ENCODE data around the gene IL17RB.

The IL17RB gene

DNA sequence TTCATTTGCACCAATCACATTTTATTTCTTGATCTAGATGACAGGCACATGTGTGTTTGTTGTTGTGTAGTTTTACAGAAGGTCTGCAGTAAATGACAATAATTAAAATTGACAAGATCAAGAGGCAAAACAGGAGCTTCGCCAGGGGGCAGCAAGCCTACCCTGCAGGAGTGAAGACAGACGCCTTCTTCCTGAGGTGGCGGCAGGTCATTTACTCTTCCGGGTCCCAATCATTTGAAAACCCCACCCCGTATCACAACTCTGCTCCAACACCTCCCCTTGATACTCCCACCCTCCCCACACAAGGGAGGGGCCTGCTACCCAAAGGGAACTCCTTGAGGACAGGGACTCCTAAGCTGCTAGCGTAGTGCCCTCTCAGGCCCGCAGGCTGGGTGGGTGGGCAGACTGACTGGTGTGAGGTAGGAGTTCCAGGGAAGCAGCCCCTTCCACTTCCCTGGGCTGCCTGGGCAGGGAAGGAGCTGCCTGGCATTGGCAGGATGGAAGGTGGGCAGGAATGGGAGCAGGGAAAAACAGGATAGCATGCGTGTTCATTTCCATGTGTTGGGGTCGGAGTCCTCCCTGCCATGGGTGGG, 13.2 kb upstream of the IL17RB start:
- DNase-seq: no peak

DNA sequence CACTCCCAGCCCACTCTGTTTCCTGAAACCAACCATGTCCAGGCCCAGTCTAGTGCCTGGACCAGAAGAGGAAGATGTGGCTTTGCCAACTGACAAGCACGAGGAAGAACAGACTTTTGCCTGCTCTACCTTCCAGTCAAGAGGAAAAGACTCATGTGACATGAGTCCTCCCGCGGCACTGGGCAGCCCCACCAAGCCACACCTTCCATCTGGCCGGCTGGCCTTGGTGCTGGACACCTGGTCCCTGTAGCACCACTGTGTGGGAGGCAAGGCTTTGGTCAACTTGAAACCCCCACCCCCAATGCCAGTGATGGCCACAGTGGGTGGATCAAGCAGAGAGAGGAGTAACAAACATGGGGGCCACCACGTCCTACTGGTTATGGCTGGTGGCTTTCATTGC, 12.7 kb upstream of the IL17RB start:
- DNase-seq: no peak

DNA sequence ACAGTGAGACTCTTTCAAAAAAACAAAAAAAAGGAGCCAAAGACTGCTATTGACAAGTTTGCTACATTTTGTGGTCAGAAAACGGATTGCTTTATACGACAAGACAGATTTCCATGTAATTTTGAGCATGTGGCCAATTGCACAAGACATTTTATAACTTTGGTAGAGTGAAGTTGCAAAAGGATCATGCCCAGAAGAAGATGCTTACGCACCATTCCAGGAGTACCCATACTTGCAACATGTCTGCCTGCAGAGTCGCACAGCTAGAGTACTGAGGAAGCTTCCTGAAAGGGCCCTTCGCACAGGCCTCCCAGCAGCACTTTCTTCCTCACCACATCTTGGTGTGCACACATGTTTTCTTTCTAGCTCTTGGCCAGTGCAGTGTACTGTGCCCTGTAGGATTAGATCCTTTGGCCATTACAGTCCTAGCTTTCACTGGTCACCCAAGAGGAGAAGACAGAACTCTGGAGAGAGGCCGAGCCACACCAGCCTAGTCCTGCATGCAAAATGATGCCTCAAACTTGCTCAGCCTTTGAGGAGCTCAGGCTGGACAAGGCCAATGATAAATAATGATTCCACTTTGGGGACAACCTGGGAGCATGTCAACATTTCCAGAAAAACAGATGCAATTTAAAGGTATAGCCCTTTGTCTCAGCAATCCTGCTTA, 11.8 kb upstream of the IL17RB start:
- no peak for DNase-seq

DNA sequence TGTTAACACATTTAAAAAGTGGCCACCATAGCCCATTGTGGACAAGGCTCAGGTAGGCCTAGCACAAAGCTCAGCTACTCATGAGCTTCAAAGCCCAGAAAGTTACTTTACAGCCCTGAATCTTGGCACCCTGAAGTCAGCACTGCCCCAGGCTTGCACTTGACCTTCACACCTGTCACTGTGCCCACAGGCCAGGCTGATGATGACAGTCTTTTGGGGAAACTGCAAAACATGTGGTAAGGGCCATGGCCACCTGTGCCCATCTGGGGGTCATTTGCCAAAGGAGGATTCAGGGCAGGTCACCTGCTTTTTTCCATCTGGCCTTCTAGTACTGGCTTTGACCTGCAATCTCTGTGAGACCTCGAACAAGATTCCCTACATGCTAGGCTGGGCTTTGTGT, 11.1 kb upstream of the IL17RB start:
- DNase-seq: no peak

DNA sequence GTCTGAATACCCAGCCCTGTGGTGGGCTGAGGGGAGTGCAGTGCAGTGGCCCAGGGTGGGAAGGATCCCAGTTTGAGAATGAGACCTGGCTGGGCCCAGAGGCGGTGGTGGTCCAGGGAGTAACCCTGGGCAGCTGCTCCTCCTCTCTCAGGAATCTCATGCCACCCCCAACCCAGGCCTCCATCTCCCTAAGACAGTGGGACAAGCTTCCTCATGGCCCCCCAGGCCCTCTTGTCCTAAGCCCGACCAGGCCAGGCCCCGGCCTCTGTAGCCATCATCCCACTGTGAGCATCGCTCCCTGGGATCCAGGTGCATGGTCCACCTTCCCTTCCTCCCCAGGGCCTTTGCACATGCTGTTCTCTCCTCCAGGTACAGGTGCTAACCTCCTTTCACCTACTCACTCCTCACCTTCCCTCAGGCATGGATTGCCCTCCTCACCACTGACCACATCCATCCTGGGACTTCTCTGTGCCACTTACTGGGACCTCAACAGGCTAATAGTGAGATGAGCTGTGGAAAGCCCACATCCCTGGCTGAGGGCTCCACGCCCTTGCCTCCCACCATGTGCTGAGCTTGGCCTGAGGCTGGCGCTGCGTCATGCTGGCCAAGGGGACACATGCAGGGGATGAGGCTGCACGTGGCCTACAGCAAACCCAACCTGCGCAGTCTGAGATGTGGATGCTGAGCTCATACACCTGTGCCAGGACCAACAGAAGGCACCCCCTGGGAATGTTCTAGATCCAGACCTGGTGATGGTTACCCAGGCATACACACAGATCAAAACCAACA, 10.1 kb upstream of the IL17RB start:
- no peak for DNase-seq

DNA sequence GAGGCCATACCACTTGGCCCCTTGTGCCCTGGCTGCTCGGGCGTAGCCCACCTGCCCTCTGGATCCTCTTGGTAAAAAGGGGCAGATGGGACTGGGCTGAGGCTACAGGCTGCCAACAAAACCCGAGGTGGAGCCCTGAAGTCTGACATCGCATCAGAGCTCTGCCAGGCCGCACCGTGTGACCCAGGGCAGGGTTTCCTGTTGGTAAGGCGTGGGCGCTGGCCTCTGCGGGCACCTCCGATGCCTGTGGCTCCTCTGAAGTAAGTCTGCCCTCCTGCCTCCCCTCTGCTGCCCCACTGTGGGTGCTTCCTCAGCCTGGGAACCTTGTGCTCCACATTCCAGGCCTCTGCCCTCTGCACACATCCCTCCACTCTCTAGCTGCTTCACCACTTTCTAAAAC, 9.0 kb upstream of the IL17RB start:
- no peak for DNase-seq

DNA sequence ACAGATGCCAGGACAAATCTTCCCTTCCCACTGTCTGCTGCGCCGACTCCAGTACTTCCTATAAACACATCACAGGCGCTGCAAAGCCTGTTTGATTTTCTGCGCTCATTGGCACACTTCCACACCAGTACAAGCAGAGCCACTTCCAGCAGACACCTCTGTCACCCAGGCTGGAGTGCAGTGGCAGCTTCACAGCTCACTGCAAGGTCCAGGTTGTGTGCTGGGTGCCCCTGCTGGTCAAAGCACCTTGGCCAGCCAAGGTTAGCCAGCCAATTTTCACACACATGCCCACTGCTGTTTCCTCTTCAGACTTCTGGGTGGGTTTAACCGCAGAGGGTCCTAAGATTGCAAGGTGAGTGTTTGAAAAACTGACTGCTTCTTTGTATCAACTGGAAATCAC, 5.1 kb upstream of the IL17RB start:
- no peak for DNase-seq

DNA sequence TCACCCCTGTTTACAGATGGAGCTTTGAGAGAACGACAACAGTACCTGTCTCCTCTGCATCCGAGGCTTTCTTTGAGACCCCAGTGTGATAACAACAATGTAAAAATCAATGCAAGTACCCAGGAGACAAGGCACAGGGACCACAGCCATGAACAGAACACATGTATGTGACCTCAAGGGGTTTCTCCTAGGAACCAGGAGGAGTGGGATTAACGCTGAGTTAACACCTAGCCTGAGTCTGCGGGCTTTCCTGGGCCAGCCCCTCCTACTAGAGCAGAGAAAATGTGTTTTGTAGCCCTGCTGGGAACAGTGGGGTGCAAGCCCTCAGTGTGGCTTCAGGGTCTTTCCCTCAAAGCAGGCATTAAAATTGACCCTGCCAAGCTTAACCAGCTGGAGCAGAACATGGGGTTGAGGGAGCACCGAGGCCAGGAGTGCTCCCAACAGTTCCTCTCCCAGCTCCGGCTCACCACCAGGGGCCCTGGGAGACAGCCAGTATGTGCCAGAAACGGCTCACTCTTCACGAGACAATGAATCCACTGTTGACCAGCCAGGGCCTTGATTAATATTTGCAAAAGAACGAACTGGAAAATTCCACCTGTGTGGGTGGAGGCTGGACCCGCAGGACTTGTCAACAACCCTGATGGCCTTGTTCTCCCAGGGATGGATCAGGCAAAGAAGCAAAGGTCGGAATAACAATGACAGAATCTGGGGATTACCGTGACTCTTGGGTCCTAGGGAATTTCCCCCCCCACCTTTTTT, 3.8 kb upstream of the IL17RB start:
- DNase-seq: no peak

DNA sequence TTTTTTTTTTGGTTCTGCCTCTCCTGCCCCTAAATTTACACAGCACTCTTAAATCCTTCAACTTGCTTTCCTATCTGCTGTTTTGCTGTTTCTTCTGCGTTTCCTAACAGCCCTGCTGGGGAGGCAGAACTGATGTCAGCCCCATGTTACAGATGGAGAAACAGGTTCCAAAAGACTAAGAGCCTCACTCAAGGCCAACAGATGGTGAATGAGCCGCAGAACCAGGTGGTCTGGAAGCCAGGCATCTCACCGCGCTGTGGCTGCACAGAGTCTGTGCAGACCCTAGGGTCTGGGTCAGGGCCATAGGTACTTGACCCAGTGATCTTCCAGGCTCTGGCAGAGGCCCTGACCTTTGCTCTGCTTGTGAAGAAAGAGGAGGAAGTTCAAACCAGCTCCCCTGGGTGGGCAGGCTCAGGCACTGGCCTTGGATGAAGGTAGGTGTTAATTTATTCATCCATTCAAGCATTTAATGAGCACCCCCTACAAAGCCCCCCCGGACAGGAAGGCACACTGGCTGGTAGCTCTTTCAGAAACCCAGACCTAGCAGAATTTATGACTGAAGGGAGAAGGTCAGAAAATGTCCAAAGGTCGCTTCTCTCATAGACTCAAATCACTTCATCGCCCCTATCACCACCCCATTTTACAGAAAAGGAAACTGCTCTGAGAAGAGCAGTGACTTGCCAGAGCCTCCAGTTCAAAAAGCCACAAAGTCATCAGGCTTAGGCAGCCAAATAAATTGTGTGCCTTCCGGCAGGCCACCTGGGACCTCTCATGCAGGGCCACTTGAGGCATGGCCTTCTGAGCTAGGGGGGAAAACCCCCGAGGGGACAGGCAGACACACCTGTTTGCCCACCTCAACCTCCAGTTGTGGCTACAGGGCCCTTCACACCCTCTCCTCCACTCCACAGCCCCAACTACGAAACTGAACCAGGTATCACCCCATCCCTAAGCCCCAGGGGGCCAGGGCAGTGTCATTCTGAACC, 2.9 kb upstream of the IL17RB start:
- no peak for DNase-seq

DNA sequence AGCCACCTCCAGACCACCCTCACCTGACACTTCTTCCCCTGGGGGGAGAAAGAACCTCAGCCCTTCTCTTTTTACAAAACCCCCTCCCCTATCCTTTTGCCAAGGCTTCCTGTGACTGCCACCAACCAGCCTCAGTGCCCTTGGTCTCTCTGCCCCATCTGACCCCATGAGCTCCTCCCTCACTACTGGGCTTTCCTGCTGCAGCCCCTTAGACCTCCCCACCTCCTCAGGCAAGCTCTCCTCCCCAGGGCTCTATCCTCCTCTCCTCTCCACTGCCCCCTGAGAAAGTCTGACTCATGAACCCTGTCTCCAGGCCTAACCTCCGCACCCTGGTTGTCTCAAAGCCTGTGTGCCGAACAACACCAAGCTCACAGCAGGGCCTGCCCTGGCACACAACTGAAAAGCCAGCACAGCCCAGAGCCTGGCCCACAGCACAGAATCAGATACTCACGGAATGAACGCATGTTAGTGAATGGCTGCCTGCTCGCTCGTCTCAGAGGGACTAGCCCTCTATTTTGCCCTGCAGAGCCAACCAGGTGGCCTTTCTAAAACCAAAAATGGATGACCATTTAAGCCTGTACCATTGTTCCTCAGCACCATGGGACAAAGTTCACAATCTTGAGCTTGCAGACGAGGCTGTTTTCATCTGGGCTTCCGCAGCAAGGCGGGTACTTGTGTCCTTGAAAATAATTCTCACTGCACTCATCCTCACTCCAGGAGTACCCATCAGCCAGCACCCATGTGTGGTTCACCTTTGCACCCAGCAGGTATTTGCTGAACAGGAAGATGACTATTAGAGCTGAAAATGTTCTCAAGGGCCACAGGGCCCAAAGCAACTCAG, 1.9 kb upstream of the IL17RB start:
- no peak for DNase-seq

DNA sequence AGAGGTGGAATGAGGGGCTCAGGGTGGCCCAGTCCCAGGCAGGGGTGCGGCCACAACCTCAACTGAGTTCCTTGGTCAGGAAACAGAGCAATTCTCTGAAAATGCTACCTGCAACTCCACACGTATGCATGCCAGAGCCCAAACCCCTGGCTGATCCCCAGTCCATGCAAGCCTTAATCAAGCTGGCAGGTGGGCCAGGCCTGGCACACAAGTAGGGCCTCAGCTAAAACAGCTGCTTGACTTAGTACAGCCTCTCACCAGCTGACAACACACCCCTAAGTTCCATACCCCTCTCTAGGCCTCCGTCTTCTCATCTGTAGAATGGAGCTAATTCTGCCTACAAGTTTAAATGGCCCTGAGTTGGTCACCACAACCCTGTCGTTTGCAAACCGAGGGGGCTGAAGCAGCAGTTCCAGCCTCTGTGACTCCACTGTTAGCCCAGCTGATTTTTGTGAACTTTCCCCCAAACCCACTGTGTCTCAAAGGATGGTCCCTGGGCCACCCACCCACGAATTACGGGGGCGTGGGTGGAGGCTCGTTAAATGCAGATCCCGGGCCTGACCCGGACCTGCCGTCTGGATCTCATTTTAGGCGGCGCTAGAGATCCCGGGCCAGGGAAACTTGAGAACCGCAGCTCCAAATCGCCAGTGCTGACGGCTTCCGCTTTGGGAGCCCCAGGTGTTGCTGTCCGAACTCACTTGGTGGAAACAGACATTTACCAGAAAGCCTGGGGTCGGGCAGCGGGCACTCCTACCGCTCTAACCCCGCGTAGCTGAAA, 1.1 kb upstream of the IL17RB start:
- DNase-seq: no peak

DNA sequence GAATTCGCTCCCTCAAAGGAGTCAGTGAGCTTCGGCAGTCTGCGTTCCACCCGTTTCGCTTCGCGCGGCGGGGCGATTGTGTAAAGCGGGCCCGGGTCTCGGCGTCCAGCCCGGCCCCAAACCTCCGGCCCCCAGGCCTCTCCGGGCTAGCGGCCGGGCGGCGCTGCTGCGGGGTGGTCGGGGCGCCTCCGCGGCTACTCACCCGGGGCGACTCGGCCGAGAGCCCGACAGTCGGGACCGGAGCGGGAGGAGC, 561 bp upstream of the IL17RB start:
- DNase-seq: no peak

DNA sequence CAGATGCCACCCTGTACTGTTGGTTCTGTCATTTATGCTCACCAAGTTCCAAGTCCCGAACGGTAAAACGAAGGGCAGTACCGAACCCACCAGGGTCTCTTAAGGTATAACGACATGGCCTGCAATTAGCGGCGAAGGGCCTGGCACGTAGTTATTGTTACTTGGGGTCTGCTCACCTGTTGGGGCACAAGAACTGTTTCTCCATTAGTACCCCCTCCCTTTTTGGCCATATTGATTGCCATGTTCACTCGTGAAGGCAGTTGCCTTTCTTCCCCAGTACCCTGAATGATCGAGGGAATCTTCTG, 435 bp downstream of the IL17RB start:
- DNase-seq: no peak

DNA sequence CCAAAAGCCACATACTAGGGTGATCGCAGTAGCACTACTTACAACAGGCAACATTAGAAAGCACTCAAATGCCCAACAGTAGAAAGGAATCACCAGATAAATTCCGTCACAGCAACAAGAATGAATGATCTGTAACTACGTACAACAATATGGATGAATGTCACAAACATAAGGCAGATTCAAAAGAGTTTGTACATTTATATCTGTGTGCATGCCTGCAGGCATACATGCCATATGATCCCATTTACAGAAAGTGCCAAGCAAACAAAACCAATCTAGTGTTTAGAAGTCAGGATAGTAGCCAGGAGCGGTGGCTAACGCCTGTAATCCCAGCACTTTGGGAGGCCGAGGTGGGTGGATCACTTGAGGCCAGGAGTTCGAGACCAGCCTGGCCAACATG, 3.5 kb downstream of the IL17RB start:
- no peak for DNase-seq

DNA sequence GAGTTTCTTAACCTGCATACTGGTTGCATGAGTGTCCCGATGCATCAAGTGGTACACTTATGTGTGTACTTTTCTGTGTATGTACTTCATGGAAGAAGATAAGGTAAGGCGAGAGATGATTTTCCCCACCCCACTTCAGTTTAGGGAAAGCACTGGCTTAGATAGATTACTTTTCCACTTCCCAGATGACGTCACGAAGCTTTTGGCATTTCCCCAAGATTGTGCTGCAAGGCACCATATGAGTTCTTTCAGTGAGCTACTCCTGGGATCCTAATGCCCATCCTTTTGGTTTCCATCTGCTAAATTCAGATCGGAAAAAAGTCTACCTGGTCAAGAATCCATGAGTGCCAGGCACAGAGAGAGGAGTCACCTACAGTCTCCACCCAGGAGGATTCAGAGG, 4.5 kb downstream of the IL17RB start:
- no peak for DNase-seq

DNA sequence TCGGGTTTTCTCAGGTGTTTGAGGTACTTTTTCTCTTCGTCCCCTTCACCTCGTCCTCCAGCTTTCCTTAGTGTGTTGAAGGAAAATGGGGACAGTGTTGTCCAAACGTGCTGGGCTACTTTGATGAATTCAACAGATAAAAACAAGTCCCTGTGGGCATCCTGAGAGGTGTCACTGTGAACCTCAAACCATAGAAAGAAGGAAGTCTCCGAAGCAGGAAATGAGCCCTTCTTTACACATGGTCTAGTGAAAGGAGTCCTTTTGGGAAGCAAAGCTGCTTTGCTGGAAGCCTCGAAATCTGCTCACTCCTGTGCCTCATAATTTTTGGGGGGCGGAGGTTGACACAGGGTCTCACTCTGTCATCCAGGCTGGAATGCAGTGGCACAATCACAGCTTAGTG, 10.6 kb downstream of the IL17RB start:
- DNase-seq: no peak

DNA sequence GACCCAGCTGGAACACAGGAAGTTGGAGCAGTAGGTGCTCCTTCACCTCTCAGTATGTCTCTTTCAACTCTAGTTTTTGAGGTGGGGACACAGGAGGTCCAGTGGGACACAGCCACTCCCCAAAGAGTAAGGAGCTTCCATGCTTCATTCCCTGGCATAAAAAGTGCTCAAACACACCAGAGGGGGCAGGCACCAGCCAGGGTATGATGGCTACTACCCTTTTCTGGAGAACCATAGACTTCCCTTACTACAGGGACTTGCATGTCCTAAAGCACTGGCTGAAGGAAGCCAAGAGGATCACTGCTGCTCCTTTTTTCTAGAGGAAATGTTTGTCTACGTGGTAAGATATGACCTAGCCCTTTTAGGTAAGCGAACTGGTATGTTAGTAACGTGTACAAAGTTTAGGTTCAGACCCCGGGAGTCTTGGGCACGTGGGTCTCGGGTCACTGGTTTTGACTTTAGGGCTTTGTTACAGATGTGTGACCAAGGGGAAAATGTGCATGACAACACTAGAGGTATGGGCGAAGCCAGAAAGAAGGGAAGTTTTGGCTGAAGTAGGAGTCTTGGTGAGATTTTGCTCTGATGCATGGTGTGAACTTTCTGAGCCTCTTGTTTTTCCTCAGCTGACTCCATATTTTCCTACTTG, 11.9 kb downstream of the IL17RB start:
- DNase-seq: no peak

DNA sequence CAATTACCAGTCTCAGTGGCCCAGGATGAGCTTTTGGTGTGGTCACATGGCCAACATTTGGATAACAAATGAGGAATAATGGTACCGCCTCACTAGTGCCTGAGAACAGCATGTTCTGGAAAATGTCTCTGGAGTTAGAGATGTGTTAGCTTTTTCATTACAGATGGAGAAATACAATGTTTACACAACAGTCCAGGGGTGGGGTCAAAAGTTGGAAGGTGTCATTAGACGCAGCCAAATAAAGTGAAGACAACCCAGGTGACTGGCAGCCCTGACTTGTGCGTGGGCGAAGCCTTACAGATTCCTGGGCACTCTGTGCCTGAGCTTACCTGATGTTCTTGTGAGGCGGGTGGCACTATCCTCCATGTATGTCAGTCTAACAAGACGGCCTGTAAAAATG, 12.8 kb downstream of the IL17RB start:
- DNase-seq: no peak

DNA sequence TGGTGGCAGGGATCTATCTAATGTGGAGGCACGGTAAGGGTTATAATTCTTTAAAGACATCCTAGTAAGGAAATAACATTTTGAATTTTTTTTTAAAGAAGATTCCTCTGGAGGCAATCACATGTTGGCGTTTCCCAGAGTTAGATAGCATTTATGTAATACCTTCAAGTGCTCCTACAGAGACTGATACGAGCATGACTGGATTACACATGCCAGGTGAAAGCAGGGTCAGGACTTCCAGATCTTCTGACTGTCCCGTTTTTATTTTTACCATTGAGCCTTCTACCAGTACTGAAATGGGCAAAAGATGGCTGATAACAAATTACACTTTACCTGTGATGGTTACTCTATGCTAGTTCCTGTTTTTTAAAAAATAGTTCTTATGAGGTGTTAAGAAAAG, 13.8 kb downstream of the IL17RB start:
- no peak for DNase-seq

DNA sequence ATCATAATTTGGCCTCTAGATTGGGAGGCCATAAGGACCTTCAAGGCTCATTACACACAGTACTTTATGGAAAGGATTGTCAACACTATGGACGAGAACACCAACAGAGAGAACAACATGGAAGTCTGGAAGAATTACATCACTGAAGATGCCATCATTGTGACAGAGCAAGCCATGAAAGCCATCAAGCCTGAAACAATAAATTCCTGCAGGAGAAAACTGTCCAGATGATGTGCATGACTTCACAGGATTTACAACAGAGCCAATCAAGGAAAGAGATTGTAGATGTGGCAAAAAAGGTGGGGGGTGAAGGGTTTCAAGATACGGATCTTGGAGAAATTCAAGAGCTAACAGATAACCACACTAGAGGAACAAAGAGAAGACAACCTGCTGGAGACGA, 15.9 kb downstream of the IL17RB start:
- DNase-seq: no peak

DNA sequence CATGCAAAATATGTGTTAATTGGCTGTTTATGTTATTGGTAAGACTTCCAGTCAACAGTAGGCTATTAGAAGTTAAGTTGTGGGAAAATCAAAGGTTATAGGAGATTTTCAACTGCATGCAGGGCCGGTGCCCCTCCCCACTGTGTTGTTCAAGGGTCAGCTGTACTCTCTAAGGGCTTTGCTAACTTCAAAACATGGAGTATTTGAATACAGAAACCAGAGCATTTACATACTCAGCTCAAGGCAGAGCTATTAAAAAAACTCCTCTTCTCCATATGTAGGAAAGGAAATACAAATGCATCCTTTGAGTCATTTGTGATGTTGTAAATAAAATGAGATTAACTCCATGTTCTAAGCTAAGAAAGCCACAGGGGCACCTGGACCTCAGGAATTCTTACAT, 16.8 kb downstream of the IL17RB start:
- no peak for DNase-seq

Data from bone marrow (tissue), 2 donors.